ENCODE results near the gene HDGF. TPM values are rescaled to one million over a fixed set of nuclear protein-coding genes. Genes with fewer than 3 reads are reported as not detected.

Gene HDGF
- total RNA-seq, 2 donors from 2014 or later, result 215 to 438 TPM

DNA sequence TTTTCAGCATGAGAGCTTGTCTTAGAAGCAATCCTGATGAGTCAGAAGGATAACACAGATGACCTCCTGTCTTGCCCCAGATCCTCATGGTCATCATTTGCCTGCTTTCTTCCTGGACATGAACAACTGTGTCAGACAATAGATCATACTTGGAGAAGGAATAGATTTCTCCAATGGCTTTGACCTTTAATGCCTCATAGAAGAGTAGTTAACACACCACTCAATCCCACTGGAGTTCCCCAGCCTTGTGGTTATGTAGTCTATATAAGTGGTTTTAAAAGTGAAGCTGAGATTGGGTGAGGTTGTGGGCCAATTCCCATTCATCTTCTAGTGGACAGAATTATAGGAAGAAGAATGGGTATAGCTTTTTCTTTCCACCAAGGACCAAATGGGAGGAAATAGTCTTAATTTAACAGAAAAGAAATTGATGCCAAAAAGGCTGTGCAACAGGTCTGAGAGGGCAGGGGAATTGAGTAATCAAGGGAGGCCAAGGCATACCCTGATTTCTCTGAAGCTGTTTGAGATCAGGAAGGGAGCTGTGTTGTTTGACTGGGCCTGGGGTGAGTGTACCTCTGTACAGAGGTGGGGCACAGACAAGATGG is 30.2 kb upstream of the HDGF start:
- Histone ChIP-seq H3K4me3 (no peak overlapping the region), H3K27ac (no peak overlapping the region), H3K4me1 (no peaks in the 10 kb centered on the region), H3K27me3 (no peaks in the 10 kb centered on the region), H3K9me3 (no peaks in the 10 kb centered on the region), H3K36me3 (no peaks in the 10 kb centered on the region), H3K9ac (ENCODE audit: low read depth in 2 of 2, low read length in 2 of 2) (no peak overlapping the region)
- DNase-seq, result no peak
- TF ChIP-seq, protein P1, sequence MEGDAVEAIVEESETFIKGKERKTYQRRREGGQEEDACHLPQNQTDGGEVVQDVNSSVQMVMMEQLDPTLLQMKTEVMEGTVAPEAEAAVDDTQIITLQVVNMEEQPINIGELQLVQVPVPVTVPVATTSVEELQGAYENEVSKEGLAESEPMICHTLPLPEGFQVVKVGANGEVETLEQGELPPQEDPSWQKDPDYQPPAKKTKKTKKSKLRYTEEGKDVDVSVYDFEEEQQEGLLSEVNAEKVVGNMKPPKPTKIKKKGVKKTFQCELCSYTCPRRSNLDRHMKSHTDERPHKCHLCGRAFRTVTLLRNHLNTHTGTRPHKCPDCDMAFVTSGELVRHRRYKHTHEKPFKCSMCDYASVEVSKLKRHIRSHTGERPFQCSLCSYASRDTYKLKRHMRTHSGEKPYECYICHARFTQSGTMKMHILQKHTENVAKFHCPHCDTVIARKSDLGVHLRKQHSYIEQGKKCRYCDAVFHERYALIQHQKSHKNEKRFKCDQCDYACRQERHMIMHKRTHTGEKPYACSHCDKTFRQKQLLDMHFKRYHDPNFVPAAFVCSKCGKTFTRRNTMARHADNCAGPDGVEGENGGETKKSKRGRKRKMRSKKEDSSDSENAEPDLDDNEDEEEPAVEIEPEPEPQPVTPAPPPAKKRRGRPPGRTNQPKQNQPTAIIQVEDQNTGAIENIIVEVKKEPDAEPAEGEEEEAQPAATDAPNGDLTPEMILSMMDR (IDR thresholded peaks at IDR 0.05), result no peak
- intact Hi-C loops (cut with DNase I), result no loop called here

DNA sequence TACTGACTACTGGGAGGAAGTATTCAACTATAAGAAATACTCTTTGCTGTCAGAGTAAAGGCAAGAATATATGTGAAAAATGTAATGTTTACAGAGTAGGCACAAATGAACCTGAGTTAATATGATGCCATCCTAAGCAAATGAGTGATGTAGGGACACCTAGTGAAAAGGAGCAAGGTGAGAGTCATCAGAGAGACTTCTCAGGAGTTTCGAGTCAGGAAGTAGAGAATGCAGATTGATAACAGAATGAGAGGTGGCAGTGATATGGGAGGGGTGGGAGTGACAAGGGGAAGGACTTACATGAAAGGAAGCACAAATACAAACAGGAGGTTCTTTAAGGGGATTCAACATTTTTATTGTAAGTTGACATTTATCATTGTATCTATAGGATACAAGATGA is 26.1 kb upstream of the HDGF start:
- Histone ChIP-seq H3K4me1 (no peaks in the 10 kb centered on the region), H3K36me3 (no peaks in the 10 kb centered on the region), H3K9me3 (no peaks in the 10 kb centered on the region), H3K9ac (ENCODE audit: low read depth in 2 of 2, low read length in 2 of 2) (no peak overlapping the region), H3K27ac (no peak overlapping the region), H3K27me3 (no peaks in the 10 kb centered on the region), H3K4me3 (no peak overlapping the region)
- intact Hi-C loops (cut with DNase I), result no loop called here
- no peak for DNase-seq
- TF ChIP-seq, protein P1 (IDR thresholded peaks at IDR 0.05), result no peak

DNA sequence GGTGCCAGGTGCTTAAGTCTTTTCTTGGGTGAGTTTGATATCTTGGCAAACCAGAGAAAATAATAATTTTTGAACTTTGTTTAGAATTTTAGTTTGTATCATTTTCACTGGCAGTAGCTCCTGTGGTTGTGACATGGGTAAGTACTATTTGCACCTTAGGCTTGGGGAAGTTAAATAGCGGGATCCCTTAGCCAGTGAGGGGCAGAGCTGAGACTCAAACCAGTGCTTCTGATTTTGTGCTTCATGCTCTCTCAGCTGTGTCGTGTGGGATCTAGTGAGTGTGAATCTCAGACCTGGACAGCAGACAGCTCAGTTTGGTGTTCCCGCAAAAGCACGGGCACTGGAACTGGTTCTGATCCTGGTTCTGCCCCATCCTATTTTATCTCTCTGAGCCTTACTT is 25.5 kb upstream of the HDGF start:
- TF ChIP-seq, protein P1 (IDR thresholded peaks at IDR 0.05), result no peak
- Histone ChIP-seq H3K9ac (ENCODE audit: low read depth in 2 of 2, low read length in 2 of 2) (no peak overlapping the region), H3K27me3 (no peaks in the 10 kb centered on the region), H3K4me3 (no peak overlapping the region), H3K27ac (no peak overlapping the region), H3K36me3 (no peaks in the 10 kb centered on the region), H3K4me1 (no peaks in the 10 kb centered on the region), H3K9me3 (no peaks in the 10 kb centered on the region)
- intact Hi-C loops (cut with DNase I), result no loop called here
- DNase-seq, result no peak

DNA sequence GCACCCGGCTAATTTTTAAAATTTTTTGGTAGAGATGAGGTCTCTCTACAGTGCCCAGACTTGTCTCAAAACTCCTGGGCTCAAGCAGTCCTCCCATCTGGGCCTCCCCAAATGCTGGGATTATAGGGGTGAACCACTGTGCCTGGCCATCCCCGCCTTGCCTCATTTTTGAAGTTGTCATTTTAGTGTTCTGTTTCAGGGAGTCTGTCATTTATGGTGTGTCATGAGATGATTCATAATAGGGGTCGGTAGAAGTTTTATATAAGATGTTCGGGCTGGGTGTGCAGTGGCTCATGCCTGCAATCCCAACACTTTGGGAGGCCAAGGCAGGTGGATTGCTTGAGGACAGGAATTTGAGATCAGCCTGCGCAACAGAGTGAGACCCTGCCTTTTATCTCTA is 24.3 kb upstream of the HDGF start:
- H3K9me3 ChIP-seq, result no peaks in the 10 kb centered on the region
- no peak overlapping the region for H3K4me3 ChIP-seq
- no peaks in the 10 kb centered on the region for H3K4me1 ChIP-seq
- H3K9ac ChIP-seq (ENCODE audit: low read depth in 2 of 2, low read length in 2 of 2), result no peak overlapping the region
- DNase-seq, result no peak
- H3K27ac ChIP-seq, result no peak overlapping the region
- no peaks in the 10 kb centered on the region for H3K27me3 ChIP-seq
- TF ChIP-seq, protein P1 (IDR thresholded peaks at IDR 0.05), result no peak
- H3K36me3 ChIP-seq, result peaks cover 3% of the 10 kb centered on the region
- intact Hi-C loops (cut with DNase I), result no loop called here

DNA sequence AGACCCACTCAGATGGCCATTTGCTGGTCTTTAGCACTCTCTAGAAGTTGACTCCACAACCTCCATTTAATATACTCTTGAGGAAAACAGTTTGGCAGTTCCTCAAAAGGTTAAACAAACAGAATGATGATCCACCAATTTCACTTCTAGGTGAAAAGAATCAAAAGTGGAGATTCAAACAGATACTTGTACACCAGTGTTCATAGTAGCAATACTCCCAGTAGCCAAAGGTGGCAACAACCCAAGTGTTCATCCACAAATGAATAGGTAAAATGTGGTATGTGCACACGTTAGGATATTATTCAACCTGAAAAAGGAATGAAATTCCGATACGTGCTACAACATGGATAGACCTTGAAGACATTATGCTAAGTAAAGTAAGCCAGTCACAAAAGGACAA is 22.1 kb upstream of the HDGF start:
- Histone ChIP-seq H3K27ac (no peak overlapping the region), H3K4me1 (peaks cover 12% of the 10 kb centered on the region), H3K9ac (ENCODE audit: low read depth in 2 of 2, low read length in 2 of 2) (no peak overlapping the region), H3K4me3 (no peak overlapping the region), H3K36me3 (peaks cover 3% of the 10 kb centered on the region), H3K9me3 (no peaks in the 10 kb centered on the region), H3K27me3 (no peaks in the 10 kb centered on the region)
- intact Hi-C loops (cut with DNase I), result loop anchor here (5.0 kb wide), 1 partner anchor 36 kb away; no protein-coding TSS in a partner anchor
- DNase-seq, result no peak
- TF ChIP-seq, protein P1 (IDR thresholded peaks at IDR 0.05), result no peak

Data from colonic mucosa (tissue), 4 donors.